ENCODE results near the gene NR2E1. TPM values are rescaled to one million over a fixed set of nuclear protein-coding genes. Genes with fewer than 3 reads are reported as not detected.

The NR2E1 gene
- total and polyA plus RNA-seq, 8 donors = not detected

DNA sequence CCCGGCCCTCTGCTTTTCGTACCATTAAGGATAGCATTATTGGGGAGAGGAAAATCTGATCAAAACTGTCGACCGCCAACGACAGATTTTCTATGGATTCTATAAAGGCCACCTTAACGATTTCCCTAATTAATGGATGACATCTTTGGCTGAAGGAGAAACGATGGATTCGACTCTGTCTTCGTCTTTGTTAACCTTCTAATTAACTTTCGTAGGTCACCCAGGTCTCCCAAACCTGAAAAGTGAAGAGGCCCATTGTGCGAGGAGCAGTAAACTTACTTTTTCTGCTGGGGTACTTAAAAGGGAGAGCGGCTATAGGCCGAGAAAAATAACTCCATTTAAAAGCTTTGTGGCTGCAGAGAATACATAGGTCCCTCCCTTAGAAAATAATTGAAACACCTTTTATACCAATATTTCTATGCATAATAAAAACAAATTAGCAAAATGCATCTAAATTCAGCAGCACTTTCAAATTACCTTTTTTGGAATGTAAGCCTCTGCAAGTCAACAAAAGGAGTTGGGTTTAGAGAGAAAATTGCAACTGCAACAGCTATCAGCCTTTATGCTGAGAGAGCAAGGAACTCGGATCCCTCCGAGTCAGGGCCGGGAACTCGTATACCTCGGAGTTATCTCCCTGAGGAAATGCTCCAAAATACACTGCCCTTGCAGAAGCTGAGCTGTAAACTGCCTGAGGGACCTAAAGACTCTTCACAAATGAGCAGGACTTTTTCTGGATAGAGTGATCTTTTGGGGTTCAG lies 31.4 kb upstream of the NR2E1 start:
- 27 to 43% (median 32%) methylated on average over 18 of the region's 18 CpGs for WGBS, 5 donors
- DNase-seq = no peak
- Histone ChIP-seq H3K9me3 (no peaks in the 10 kb centered on the region), H3K36me3 (no peaks in the 10 kb centered on the region), H3K27me3 (peaks cover 0 to 75% (median 22%) of the 10 kb centered on the region in 3 donors), H3K27ac (peak overlapping the region in 4 of 5 donors; percentile 70 to 85 (median 76)), H3K4me3 (peak overlapping the region; percentile 42 to 53 (median 48)), H3K4me1 (peaks cover 8 to 16% (median 11%) of the 10 kb centered on the region in 4 donors)
- intact Hi-C loops (cut with DNase I; ENCODE audit: low total_unique reads) = no loop called here
- TF ChIP-seq EP300 (IDR thresholded peaks at IDR 0.05) (no peak), POLR2A (IDR thresholded peaks at IDR 0.05) (no peak), POLR2AphosphoS5 (IDR thresholded peaks at IDR 0.05) (no peak)
- TF ChIP-seq, protein P1, sequence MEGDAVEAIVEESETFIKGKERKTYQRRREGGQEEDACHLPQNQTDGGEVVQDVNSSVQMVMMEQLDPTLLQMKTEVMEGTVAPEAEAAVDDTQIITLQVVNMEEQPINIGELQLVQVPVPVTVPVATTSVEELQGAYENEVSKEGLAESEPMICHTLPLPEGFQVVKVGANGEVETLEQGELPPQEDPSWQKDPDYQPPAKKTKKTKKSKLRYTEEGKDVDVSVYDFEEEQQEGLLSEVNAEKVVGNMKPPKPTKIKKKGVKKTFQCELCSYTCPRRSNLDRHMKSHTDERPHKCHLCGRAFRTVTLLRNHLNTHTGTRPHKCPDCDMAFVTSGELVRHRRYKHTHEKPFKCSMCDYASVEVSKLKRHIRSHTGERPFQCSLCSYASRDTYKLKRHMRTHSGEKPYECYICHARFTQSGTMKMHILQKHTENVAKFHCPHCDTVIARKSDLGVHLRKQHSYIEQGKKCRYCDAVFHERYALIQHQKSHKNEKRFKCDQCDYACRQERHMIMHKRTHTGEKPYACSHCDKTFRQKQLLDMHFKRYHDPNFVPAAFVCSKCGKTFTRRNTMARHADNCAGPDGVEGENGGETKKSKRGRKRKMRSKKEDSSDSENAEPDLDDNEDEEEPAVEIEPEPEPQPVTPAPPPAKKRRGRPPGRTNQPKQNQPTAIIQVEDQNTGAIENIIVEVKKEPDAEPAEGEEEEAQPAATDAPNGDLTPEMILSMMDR (IDR thresholded peaks at IDR 0.05) = no peak

GRCh38 chr6:108142240-108142639 lies 23.6 kb upstream of the NR2E1 start:
- TF ChIP-seq, protein P1 (IDR thresholded peaks at IDR 0.05) = no peak
- TF ChIP-seq EP300 (IDR thresholded peaks at IDR 0.05) (no peak), POLR2A (IDR thresholded peaks at IDR 0.05) (no peak), POLR2AphosphoS5 (IDR thresholded peaks at IDR 0.05) (no peak)
- 75 to 95% (median 82%) methylated on average over 1 of the region's 1 CpG for WGBS, 5 donors
- H3K27me3 ChIP-seq = peaks cover 0 to 56% (median 0%) of the 10 kb centered on the region in 3 donors
- no peaks in the 10 kb centered on the region for H3K9me3 ChIP-seq
- no peaks in the 10 kb centered on the region for H3K36me3 ChIP-seq
- no peak for DNase-seq
- no peak overlapping the region for H3K4me3 ChIP-seq
- no peaks in the 10 kb centered on the region for H3K4me1 ChIP-seq
- intact Hi-C loops (cut with DNase I; ENCODE audit: low total_unique reads) = no loop called here
- H3K27ac ChIP-seq = no peak overlapping the region

GRCh38 chr6:108145639-108146038 lies 20.2 kb upstream of the NR2E1 start:
- Histone ChIP-seq H3K36me3 (no peaks in the 10 kb centered on the region), H3K4me3 (no peak overlapping the region), H3K4me1 (no peaks in the 10 kb centered on the region), H3K27ac (no peak overlapping the region), H3K9me3 (peaks cover 0 to 4% (median 3%) of the 10 kb centered on the region in 4 donors), H3K27me3 (peaks cover 0 to 58% (median 0%) of the 10 kb centered on the region in 3 donors)
- DNase-seq = no peak
- intact Hi-C loops (cut with DNase I; ENCODE audit: low total_unique reads) = no loop called here
- WGBS, 5 donors = 83 to 92% (median 88%) methylated on average over 6 of the region's 6 CpGs
- TF ChIP-seq POLR2AphosphoS5 (IDR thresholded peaks at IDR 0.05) = no peak
- no peak for TF ChIP-seq POLR2A (IDR thresholded peaks at IDR 0.05)
- TF ChIP-seq EP300 (IDR thresholded peaks at IDR 0.05) = no peak
- TF ChIP-seq, protein P1 (IDR thresholded peaks at IDR 0.05) = no peak

GRCh38 chr6:108152446-108152845 lies 13.4 kb upstream of the NR2E1 start:
- H3K4me1 ChIP-seq = peaks cover 6 to 11% (median 7%) of the 10 kb centered on the region in 4 donors
- no peak for TF ChIP-seq POLR2A (IDR thresholded peaks at IDR 0.05)
- TF ChIP-seq, protein P1 (IDR thresholded peaks at IDR 0.05) = no peak
- no peak for TF ChIP-seq POLR2AphosphoS5 (IDR thresholded peaks at IDR 0.05)
- TF ChIP-seq EP300 (IDR thresholded peaks at IDR 0.05) = no peak
- DNase-seq = no peak
- 78 to 88% (median 82%) methylated on average over 4 of the region's 4 CpGs for WGBS, 5 donors
- H3K27me3 ChIP-seq = peaks cover 7 to 99% (median 40%) of the 10 kb centered on the region in 3 donors
- H3K27ac ChIP-seq = no peak overlapping the region
- H3K36me3 ChIP-seq = no peaks in the 10 kb centered on the region
- H3K9me3 ChIP-seq = peaks cover 0 to 4% (median 3%) of the 10 kb centered on the region in 4 donors
- intact Hi-C loops (cut with DNase I; ENCODE audit: low total_unique reads) = no loop called here
- H3K4me3 ChIP-seq = no peak overlapping the region

Data from stomach (tissue), 9 donors.